ENCODE measurements around the gene DYSF. TPM values are rescaled to one million over a fixed set of nuclear protein-coding genes. Genes with fewer than 3 reads are reported as not detected.

DYSF gene
- polyA plus RNA-seq, 4 donors = 15.0 to 18.1 (median 16.3) TPM

DNA sequence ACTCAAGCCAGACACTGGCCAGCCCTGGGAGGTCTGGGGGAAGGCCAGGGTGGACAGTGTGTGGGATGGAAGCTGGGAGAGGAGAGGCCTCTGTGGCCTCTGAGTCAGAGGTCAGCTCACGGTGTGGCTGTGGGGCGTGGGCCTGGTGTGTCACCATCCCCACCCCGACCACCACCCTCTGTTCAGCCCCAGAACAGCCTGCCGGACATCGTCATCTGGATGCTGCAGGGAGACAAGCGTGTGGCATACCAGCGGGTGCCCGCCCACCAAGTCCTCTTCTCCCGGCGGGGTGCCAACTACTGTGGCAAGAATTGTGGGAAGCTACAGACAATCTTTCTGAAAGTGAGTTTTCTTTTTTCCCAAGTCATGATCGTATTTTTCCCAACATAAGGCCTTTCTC, 110.5 kb downstream of the DYSF start:
- DNase-seq (ENCODE audit: low read depth in 4 of 4, low spot score in 2 of 4) = no peak

GRCh38 chr2:71564361-71564760, 111.0 kb downstream of the DYSF start:
- DNase-seq (ENCODE audit: low read depth in 4 of 4, low spot score in 2 of 4) = no peak

DNA sequence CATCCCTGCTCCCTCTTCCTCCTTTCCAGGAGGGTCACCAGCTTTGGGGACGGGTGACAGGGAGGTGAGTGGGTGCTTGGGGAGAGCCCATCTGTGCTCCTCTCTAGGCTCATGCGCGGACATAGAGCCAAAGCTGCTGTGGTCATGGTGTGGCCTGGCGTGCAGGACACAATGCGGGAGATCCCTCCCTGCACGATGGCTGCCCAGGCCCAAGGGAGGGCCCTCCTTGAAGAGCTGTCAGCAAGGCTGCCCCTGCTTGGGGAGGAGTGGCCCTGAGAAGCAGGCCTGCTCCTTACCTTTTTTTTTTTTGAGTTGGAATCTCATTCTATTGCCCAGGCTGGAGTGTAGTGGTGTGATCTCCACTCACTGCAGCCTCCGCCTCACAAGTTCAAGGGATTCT, 111.4 kb downstream of the DYSF start:
- DNase-seq (ENCODE audit: low read depth in 4 of 4, low spot score in 2 of 4) = no peak

DNA sequence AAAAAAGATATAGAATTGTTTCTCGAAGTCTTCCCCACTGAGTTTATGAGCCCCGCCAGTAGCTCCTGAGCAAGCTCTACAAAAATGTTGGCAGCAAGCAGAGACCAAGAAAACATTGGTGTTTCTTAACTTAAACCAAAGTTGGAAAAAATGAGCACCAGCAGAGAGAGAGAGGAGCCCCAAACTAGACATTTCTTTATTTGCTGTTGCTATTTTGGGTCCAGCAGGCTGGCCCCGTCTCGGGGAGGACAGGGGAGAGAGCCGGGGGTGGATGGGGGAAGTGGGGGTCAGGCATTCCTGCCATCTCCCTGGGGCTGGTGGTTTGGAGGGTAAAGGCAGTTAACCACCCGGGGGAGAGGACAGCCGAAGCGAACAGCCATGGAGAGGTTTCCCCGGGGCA, 113.0 kb downstream of the DYSF start:
- DNase-seq (ENCODE audit: low read depth in 4 of 4, low spot score in 2 of 4) = no peak

DNA sequence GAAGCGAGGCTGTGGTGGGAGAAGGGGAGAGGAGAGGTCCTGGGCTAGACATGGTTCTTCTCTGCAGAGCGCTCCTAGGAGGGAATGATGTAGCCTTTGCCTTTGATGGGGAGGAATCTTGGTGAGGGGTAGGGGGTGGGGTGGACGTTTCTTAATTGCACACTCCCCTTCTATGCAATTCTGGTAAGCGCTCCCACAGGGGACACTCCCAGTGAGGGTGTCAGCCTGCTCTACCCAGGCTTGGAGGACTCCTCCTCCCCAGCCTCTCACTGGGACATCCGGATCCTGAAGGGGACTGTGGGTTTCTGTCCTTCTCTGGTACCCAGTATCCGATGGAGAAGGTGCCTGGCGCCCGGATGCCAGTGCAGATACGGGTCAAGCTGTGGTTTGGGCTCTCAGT, 114.3 kb downstream of the DYSF start:
- DNase-seq (ENCODE audit: low read depth in 4 of 4, low spot score in 2 of 4) = no peak

GRCh38 chr2:71568103-71568502, 114.7 kb downstream of the DYSF start:
- DNase-seq (ENCODE audit: low read depth in 4 of 4, low spot score in 2 of 4) = no peak

GRCh38 chr2:71570511-71570910, 117.2 kb downstream of the DYSF start:
- DNase-seq (ENCODE audit: low read depth in 4 of 4, low spot score in 2 of 4) = no peak

DNA sequence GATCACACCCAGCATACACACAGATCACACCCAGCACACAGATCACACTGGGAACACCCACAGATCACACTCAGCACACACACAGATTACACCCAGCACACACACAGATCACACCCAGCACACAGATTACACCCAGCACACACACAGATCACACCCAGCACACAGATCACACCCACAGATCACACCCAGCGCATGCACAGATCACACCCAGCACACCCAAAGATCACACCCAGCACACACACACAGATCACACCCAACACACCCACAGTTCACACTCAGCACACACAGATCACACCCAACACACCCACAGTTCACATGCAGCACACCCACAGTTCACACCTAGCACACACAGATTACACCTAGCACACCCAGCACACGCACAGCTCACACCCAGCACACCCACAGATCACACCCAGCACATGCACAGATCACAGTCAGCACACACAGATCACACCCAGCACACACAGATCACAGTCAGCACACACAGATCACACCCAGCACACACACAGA, 117.6 kb downstream of the DYSF start:
- DNase-seq (ENCODE audit: low read depth in 4 of 4, low spot score in 2 of 4) = no peak

DNA sequence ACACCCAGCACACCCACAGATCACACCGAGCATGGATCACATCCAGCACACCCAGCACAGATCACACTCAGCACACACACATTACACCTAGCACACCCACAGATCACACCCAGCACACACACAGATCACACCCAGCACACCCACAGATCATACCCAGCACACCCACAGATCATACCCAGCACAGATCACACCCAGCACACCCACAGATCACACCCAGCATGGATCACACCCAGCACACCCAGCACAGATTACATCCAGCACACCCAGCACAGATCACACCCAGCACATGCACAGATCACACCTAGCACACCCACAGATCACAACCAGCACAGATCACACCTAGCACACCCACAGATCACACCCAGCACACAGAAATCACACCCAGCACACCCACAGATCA, 118.6 kb downstream of the DYSF start:
- DNase-seq (ENCODE audit: low read depth in 4 of 4, low spot score in 2 of 4) = no peak

DNA sequence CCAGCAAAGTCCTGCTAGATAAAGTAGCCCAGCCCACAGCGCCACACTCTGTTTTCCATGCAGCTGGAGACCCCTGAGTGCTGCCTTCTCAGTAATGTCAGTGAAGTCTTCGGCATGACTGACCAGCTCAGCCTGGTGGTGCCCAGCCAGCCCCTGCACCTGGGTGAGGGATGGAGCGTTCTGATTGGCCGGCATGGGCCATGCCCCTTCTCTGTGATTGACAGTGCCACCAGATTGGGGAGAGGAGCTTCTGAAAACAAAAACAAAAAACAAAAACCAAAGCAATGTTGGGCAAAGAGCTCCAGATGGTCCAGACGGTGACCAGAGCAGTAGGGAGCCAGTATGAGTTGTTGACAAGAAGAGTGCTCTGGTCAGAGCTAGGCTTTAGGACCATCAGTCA, 122.6 kb downstream of the DYSF start:
- no peak for DNase-seq (ENCODE audit: low read depth in 4 of 4, low spot score in 2 of 4)

GRCh38 chr2:71576541-71576940, 123.2 kb downstream of the DYSF start:
- DNase-seq (ENCODE audit: low read depth in 4 of 4, low spot score in 2 of 4) = no peak

DNA sequence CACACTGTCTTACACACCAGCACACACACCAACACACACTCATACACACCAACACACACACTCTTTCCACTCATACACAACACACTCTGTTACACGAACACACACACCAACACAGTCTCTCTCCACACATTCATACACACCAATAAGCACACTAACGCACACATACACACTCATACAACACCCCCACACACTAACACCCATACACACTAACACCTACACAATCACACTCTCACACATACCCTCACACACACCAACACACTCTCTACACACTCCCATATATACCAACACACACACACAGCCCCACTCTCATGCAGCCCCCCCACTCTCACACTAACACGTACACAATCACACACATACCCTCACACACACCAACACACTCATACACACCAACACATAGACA, 123.8 kb downstream of the DYSF start:
- DNase-seq (ENCODE audit: low read depth in 4 of 4, low spot score in 2 of 4) = no peak

- DNase-seq (ENCODE audit: low read depth in 4 of 4, low spot score in 2 of 4) = no peak
Observed at GRCh38 chr2:71578767-71579342, 125.5 kb downstream of the DYSF start.

GRCh38 chr2:71581026-71581425, 127.7 kb downstream of the DYSF start:
- no peak for DNase-seq (ENCODE audit: low read depth in 4 of 4, low spot score in 2 of 4)

- DNase-seq (ENCODE audit: low read depth in 4 of 4, low spot score in 2 of 4) = no peak
Observed at GRCh38 chr2:71583876-71584275, 130.5 kb downstream of the DYSF start.

GRCh38 chr2:71586471-71586870, 133.1 kb downstream of the DYSF start:
- DNase-seq (ENCODE audit: low read depth in 4 of 4, low spot score in 2 of 4) = no peak

- DNase-seq (ENCODE audit: low read depth in 4 of 4, low spot score in 2 of 4) = no peak
Observed at GRCh38 chr2:71587509-71588073, 134.2 kb downstream of the DYSF start.

DNA sequence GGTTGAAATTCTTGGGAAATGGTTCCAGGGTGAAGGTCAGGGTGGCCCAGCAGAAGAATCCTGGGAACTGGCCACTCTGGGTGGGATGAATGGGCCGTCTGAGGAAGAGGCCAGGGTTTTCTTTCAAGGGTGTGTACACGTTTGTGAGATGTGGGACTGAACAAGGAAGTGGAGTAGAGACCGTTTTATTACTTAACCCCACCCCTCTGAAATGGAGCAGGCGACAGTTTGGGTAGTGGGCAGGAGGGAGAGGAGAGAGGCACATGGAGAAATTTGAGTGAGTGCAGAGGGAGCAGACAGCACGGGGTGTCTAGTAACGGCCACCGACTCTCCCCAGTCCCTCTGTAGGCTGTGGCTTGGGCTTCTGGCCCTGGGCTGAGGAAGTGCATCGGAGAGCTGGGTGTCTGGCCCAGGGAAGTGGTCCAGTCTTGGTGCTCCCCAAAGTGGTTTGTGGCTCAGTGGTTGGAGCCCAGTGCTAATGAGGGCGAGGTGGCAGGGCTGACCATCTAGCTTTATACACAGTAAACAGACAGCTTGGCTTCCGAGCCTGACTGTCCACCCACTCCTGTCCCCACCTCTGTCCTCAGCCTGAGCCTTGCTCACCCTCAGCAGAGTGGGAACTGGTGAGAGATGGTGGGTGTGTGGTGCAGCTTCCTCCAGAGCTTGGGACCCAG, 135.3 kb downstream of the DYSF start:
- DNase-seq (ENCODE audit: low read depth in 4 of 4, low spot score in 2 of 4) = no peak

DNA sequence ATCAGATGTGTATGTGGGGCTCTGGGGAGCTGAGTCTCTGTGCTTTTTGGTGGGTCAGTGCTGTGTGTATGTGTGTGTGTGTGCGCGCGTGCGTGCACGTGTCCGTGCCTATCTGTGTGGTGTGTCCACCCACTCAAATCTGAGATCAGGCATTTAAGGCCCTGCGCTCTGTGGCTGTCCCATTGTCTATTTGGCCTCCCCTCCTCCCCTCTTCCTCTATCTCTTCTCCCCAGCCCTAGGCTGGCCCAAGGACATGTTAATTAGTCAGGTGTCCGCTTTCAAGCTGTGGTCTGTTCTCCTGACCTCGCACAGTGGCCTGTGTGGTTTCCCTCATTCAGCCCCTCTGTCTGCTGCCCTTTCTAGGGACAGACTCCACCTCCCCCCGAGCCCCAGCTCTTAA, 136.4 kb downstream of the DYSF start:
- no peak for DNase-seq (ENCODE audit: low read depth in 4 of 4, low spot score in 2 of 4)

GRCh38 chr2:71591044-71591443, 137.7 kb downstream of the DYSF start:
- no peak for DNase-seq (ENCODE audit: low read depth in 4 of 4, low spot score in 2 of 4)

DNA sequence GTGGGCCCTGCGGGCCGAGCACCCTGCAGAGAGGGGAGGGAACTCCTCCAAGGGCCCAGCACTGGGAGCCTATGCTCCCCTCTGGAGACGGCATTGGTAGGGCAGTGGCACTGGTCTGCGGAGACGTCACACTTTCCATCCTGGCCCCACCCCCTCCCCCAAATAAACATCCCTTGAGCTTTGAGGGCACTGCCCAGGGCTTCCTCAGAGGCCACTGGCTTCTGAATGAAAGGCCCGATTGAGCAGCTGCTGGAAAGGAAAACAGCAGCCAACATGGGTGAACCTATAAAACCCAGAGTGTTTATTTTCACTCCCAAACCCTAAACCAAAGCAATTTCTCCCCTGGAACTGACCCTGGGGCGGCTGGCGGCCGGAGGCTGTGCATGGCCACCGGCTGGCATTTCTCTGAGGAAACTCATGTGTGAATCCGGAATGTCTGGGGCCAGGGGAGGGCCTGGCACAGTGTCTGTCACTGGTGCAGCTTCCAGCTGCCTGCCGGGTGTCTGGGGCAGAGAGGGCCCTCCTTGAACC, 138.9 kb downstream of the DYSF start:
- peak in 1 of 4 donors; percentile 15 for DNase-seq (ENCODE audit: low read depth in 4 of 4, low spot score in 2 of 4)

DNA sequence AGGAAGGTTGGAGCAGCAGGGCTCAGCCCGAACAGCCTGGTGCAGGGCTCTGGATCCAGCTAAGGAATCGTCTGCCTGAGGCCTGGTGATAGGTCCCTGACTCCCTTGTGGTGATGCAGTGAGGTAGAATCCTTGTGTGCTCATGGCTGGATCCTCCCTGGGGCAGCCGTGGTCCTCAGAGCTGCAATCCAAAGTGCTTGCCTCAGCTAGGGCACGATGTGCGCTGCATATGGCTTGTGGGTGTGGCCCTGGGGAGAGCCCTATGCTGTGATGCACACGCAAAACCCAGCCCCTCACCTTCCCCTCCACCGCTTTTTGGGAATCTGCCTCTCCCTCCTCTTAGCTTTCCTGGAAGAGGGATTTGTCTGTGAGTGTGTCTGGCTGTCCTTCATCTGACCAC, 142.2 kb downstream of the DYSF start:
- no peak for DNase-seq (ENCODE audit: low read depth in 4 of 4, low spot score in 2 of 4)
